CD4-positive, alpha-beta T cell (primary cell): ENCODE measurements around the gene BACE2. TPM values are rescaled to one million over a fixed set of nuclear protein-coding genes. Genes with fewer than 3 reads are reported as not detected.

Experiments
- ATAC-seq: fragments of 200-7000 bp; cut with Tn5 transposase; one replicate; pipeline ENCODE4 v1.10.0; 2022; ENCODE audit warnings: mild to moderate bottlenecking; ENCODE audit not compliant: poor library complexity
- CTCF ChIA-PET: fragments of 350-600 bp; sonication (Branson Sonifier 250); formaldehyde crosslinking; loops from one replicate; lab custom pipeline; 2021; ENCODE audit warnings: antibody characterized with exemption, inconsistent platforms; lab: Charles Lee
- POLR2A ChIA-PET: fragments of 350-600 bp; sonication (Branson Sonifier 250); formaldehyde crosslinking; loops from one replicate; lab custom pipeline; 2021; ENCODE audit warnings: antibody characterized with exemption, inconsistent platforms; lab: Charles Lee
- DNase-seq, 14 experiments: peaks; one replicate each; pipeline ENCODE4 v3.0.0-alpha.2; 2013 to 2020; ENCODE audit warnings: mixed read lengths in 2 of 14
- H3K27ac ChIP-seq, 2 donors: one replicate each; pipeline versions ENCODE4 v1.5.1 to v1.7.0; 2013; ENCODE audit warnings: low read length in 2 of 2, low read depth in 1 of 2, mild to moderate bottlenecking in 1 of 2
- H3K27me3 ChIP-seq, 2 experiments: 1 replicate in 1 of 2; 2 replicates in 1 of 2; pipeline versions ENCODE4 v1.6.1 to v1.7.0; 2013; ENCODE audit warnings: low read length in 2 of 2, control low read depth in 1 of 2, mild to moderate bottlenecking in 1 of 2, moderate library complexity in 1 of 2; ENCODE audit not compliant: insufficient read depth in 2 of 2, control insufficient read depth in 1 of 2
- H3K36me3 ChIP-seq: one replicate; pipeline ENCODE4 v1.6.1; 2013; ENCODE audit warnings: low read length, control low read depth; ENCODE audit not compliant: insufficient read depth
- H3K4me1 ChIP-seq: one replicate; pipeline ENCODE4 v1.6.1; 2013; ENCODE audit warnings: low read length, control low read depth; ENCODE audit not compliant: insufficient read depth
- H3K4me3 ChIP-seq: one replicate; pipeline ENCODE4 v1.5.1; 2013; ENCODE audit warnings: mild to moderate bottlenecking, low read length, moderate library complexity
- H3K9me3 ChIP-seq, 2 experiments: 1 replicate in 1 of 2; 2 replicates in 1 of 2; pipeline versions ENCODE4 v1.6.1 to v1.7.0; 2013; ENCODE audit warnings: low read length in 2 of 2, mild to moderate bottlenecking in 2 of 2, control low read depth in 1 of 2, moderate library complexity in 1 of 2; ENCODE audit not compliant: control insufficient read depth in 1 of 2, insufficient read depth in 1 of 2
- H3K27ac Mint-ChIP-seq: one replicate; pipeline ENCODE4 v1.8.0; 2020; ENCODE audit warnings: mixed read lengths
- H3K27me3 Mint-ChIP-seq: one replicate; pipeline ENCODE4 v1.8.0; 2021; ENCODE audit warnings: mixed read lengths
- H3K36me3 Mint-ChIP-seq: one replicate; pipeline ENCODE4 v1.8.0; 2021; ENCODE audit warnings: low read depth, mixed read lengths
- H3K4me1 Mint-ChIP-seq: one replicate; pipeline ENCODE4 v1.8.0; 2021; ENCODE audit warnings: low read depth, mixed read lengths
- H3K4me3 Mint-ChIP-seq: one replicate; pipeline ENCODE4 v1.8.0; 2020; ENCODE audit warnings: mild to moderate bottlenecking, mixed read lengths
- H3K9me3 Mint-ChIP-seq: one replicate; pipeline ENCODE4 v1.8.0; 2020; ENCODE audit warnings: mixed read lengths
- CTCF ChIP-seq: fragments of 200-600 bp; IDR thresholded peaks from one replicate; pipeline ENCODE4 v1.8.0; 2022; ENCODE audit warnings: antibody characterized with exemption, mild to moderate bottlenecking
- intact Hi-C, 2 experiments: fragments of 100-400 bp; cut with DNase I in 1 of 2; cut with micrococcal nuclease in 1 of 2; formaldehyde crosslinking; loops; one replicate each; pipeline versions ENCODE4 v1.15.1 to v1.9.0; 2023 to 2025; cut with DNase I, micrococcal nuclease
- total RNA-seq, 174 experiments: library from RNA in 2 of 174; stranded (reverse) in 2 of 174; gene quantifications; one replicate each; pipeline ENCODE4 v1.2.3 and lab custom pipeline; 2021 to 2026

The BACE2 gene
- total RNA-seq, 2 experiments from 2014 or later: 0.16 TPM; not detected in 1

GRCh38 chr21:41240040-41240439 lies 72.1 kb downstream of the BACE2 start:
- H3K4me3 Mint-ChIP-seq: no peak overlapping the region
- no peaks in the 10 kb centered on the region for H3K36me3 Mint-ChIP-seq
- H3K9me3 Mint-ChIP-seq: no peaks in the 10 kb centered on the region
- H3K27me3 Mint-ChIP-seq: peaks cover 8% of the 10 kb centered on the region
- H3K9me3 ChIP-seq: peaks cover 0 to 6% of the 10 kb centered on the region in 2 experiments
- no peak for DNase-seq
- no peaks in the 10 kb centered on the region for H3K4me1 Mint-ChIP-seq
- no peak overlapping the region for H3K27ac Mint-ChIP-seq
- H3K27me3 ChIP-seq: no peaks in the 10 kb centered on the region
- CTCF ChIA-PET: no interaction called here
- H3K27ac ChIP-seq: no peak overlapping the region
- H3K4me3 ChIP-seq: no peak overlapping the region
- TF ChIP-seq CTCF: no peak
- no peaks in the 10 kb centered on the region for H3K36me3 ChIP-seq
- no peaks in the 10 kb centered on the region for H3K4me1 ChIP-seq
- no peak for ATAC-seq
- intact Hi-C loops: no loop called here
- POLR2A ChIA-PET: no interaction called here

GRCh38 chr21:41241341-41241740 lies 73.4 kb downstream of the BACE2 start:
- H3K4me3 ChIP-seq: no peak overlapping the region
- no peaks in the 10 kb centered on the region for H3K36me3 Mint-ChIP-seq

GRCh38 chr21:41242238-41242829 lies 74.4 kb downstream of the BACE2 start:
- H3K4me3 ChIP-seq: no peak overlapping the region
- H3K27me3 ChIP-seq: no peaks in the 10 kb centered on the region
- no peaks in the 10 kb centered on the region for H3K4me1 ChIP-seq
- H3K36me3 ChIP-seq: no peaks in the 10 kb centered on the region
- ChIA-PET POLR2A (no interaction called here), CTCF (no interaction called here)
- no peak overlapping the region for H3K4me3 Mint-ChIP-seq
- H3K27me3 Mint-ChIP-seq: no peaks in the 10 kb centered on the region
- intact Hi-C loops: no loop called here
- H3K27ac Mint-ChIP-seq: no peak overlapping the region
- H3K36me3 Mint-ChIP-seq: no peaks in the 10 kb centered on the region
- H3K9me3 Mint-ChIP-seq: no peaks in the 10 kb centered on the region
- ATAC-seq: no peak
- no peaks in the 10 kb centered on the region for H3K4me1 Mint-ChIP-seq
- H3K27ac ChIP-seq: no peak overlapping the region
- no peak for DNase-seq
- TF ChIP-seq CTCF: no peak
- H3K9me3 ChIP-seq: peaks cover 0 to 6% of the 10 kb centered on the region in 2 experiments

More at GRCh38 chr21:41241341-41241740, 73.4 kb downstream of the BACE2 start:
- Histone ChIP-seq H3K27ac (no peak overlapping the region), H3K27me3 (no peaks in the 10 kb centered on the region), H3K4me1 (no peaks in the 10 kb centered on the region), H3K9me3 (peaks cover 0 to 6% of the 10 kb centered on the region in 2 experiments), H3K36me3 (no peaks in the 10 kb centered on the region)
- no peaks in the 10 kb centered on the region for H3K4me1 Mint-ChIP-seq
- no peak for DNase-seq
- intact Hi-C loops: no loop called here
- ATAC-seq: no peak
- H3K9me3 Mint-ChIP-seq: no peaks in the 10 kb centered on the region
- CTCF ChIA-PET: no interaction called here
- H3K4me3 Mint-ChIP-seq: no peak overlapping the region
- no peak overlapping the region for H3K27ac Mint-ChIP-seq
- peaks cover 1% of the 10 kb centered on the region for H3K27me3 Mint-ChIP-seq
- POLR2A ChIA-PET: no interaction called here
- TF ChIP-seq CTCF: no peak
